Activated naive CD8-positive, alpha-beta T cell treated with anti-CD3 and anti-CD28 coated beads, Interleukin-2, amount 50 U/mL, for 24 hours (primary cell): ENCODE results near the gene KMT2E.

ENCODE experiments used
- ATAC-seq: fragments of 150-1000 bp; cut with Tn5 transposase; one replicate; pipeline ENCODE4 v1.10.0; 2021
- DNase-seq: peaks from one replicate; pipeline ENCODE4 v3.0.0; 2021
- H3K27ac Mint-ChIP-seq: one replicate; pipeline ENCODE4 v1.8.0; 2021; ENCODE audit warnings: mild to moderate bottlenecking, mixed read lengths
- H3K27me3 Mint-ChIP-seq: one replicate; pipeline ENCODE4 v1.8.0; 2021; ENCODE audit warnings: mixed read lengths
- H3K36me3 Mint-ChIP-seq: one replicate; pipeline ENCODE4 v1.8.0; 2021; ENCODE audit warnings: low read depth, mixed read lengths
- H3K4me1 Mint-ChIP-seq: one replicate; pipeline ENCODE4 v1.8.0; 2021; ENCODE audit warnings: mixed read lengths
- H3K4me3 Mint-ChIP-seq: one replicate; pipeline ENCODE4 v1.8.0; 2021; ENCODE audit warnings: mild to moderate bottlenecking, moderate library complexity, mixed read lengths
- H3K9me3 Mint-ChIP-seq: one replicate; pipeline ENCODE4 v1.8.0; 2021; ENCODE audit warnings: mixed read lengths

The KMT2E gene

GRCh38 chr7:104976966-104977636, 36.9 kb upstream of the KMT2E start:
- no peak overlapping the region for H3K4me3 Mint-ChIP-seq
- no peak for DNase-seq
- no peaks in the 10 kb centered on the region for H3K9me3 Mint-ChIP-seq
- H3K36me3 Mint-ChIP-seq, result peaks cover 1% of the 10 kb centered on the region
- ATAC-seq, result no peak
- no peaks in the 10 kb centered on the region for H3K27me3 Mint-ChIP-seq
- H3K27ac Mint-ChIP-seq, result no peak overlapping the region
- peaks cover 60% of the 10 kb centered on the region for H3K4me1 Mint-ChIP-seq

- Mint-ChIP-seq H3K27ac (no peak overlapping the region), H3K36me3 (peaks cover 4% of the 10 kb centered on the region), H3K27me3 (no peaks in the 10 kb centered on the region), H3K4me3 (no peak overlapping the region), H3K4me1 (peaks cover 71% of the 10 kb centered on the region), H3K9me3 (no peaks in the 10 kb centered on the region)
- DNase-seq (no peak), ATAC-seq (no peak)
Measured at GRCh38 chr7:104978460-104978859, 35.5 kb upstream of the KMT2E start.

GRCh38 chr7:104979167-104979841, 34.7 kb upstream of the KMT2E start:
- no peak for ATAC-seq
- Mint-ChIP-seq H3K9me3 (no peaks in the 10 kb centered on the region), H3K4me3 (no peak overlapping the region), H3K4me1 (peaks cover 66% of the 10 kb centered on the region), H3K36me3 (peaks cover 4% of the 10 kb centered on the region), H3K27me3 (no peaks in the 10 kb centered on the region), H3K27ac (no peak overlapping the region)
- no peak for DNase-seq

GRCh38 chr7:104980440-104980839, 33.6 kb upstream of the KMT2E start:
- H3K27me3 Mint-ChIP-seq, result no peaks in the 10 kb centered on the region
- H3K27ac Mint-ChIP-seq, result peak overlapping the region; percentile 60
- no peak overlapping the region for H3K4me3 Mint-ChIP-seq
- peaks cover 75% of the 10 kb centered on the region for H3K4me1 Mint-ChIP-seq
- H3K9me3 Mint-ChIP-seq, result no peaks in the 10 kb centered on the region
- peaks cover 4% of the 10 kb centered on the region for H3K36me3 Mint-ChIP-seq
- ATAC-seq (no peak), DNase-seq (no peak)

GRCh38 chr7:104980841-104981671, 32.9 kb upstream of the KMT2E start:
- ATAC-seq, result no peak
- no peaks in the 10 kb centered on the region for H3K9me3 Mint-ChIP-seq
- peaks cover 80% of the 10 kb centered on the region for H3K4me1 Mint-ChIP-seq
- H3K36me3 Mint-ChIP-seq, result peaks cover 7% of the 10 kb centered on the region
- no peak for DNase-seq
- H3K27me3 Mint-ChIP-seq, result no peaks in the 10 kb centered on the region
- H3K27ac Mint-ChIP-seq, result peak overlapping the region; percentile 60
- peak overlapping the region; percentile 91 for H3K4me3 Mint-ChIP-seq

GRCh38 chr7:104981672-104982037, 32.4 kb upstream of the KMT2E start:
- Mint-ChIP-seq H3K4me1 (peaks cover 85% of the 10 kb centered on the region), H3K27ac (peak overlapping the region; percentile 56), H3K9me3 (no peaks in the 10 kb centered on the region), H3K27me3 (no peaks in the 10 kb centered on the region), H3K4me3 (peak overlapping the region; percentile 91), H3K36me3 (peaks cover 8% of the 10 kb centered on the region)
- ATAC-seq (no peak), DNase-seq (no peak)

GRCh38 chr7:104982308-104983075, 31.5 kb upstream of the KMT2E start:
- DNase-seq (no peak), ATAC-seq (no peak)
- no peaks in the 10 kb centered on the region for H3K27me3 Mint-ChIP-seq
- H3K27ac Mint-ChIP-seq, result peak overlapping the region; percentile 98
- H3K4me1 Mint-ChIP-seq, result peaks cover 84% of the 10 kb centered on the region
- H3K36me3 Mint-ChIP-seq, result peaks cover 7% of the 10 kb centered on the region
- H3K9me3 Mint-ChIP-seq, result no peaks in the 10 kb centered on the region
- peak overlapping the region; percentile 91 for H3K4me3 Mint-ChIP-seq

GRCh38 chr7:104983076-104983577, 30.9 kb upstream of the KMT2E start:
- peaks cover 85% of the 10 kb centered on the region for H3K4me1 Mint-ChIP-seq
- peak overlapping the region; percentile 98 for H3K27ac Mint-ChIP-seq
- ATAC-seq (no peak), DNase-seq (no peak)
- H3K4me3 Mint-ChIP-seq, result peak overlapping the region; percentile 91
- H3K27me3 Mint-ChIP-seq, result no peaks in the 10 kb centered on the region
- peaks cover 12% of the 10 kb centered on the region for H3K36me3 Mint-ChIP-seq
- H3K9me3 Mint-ChIP-seq, result no peaks in the 10 kb centered on the region

- Mint-ChIP-seq H3K9me3 (no peaks in the 10 kb centered on the region), H3K27ac (peak overlapping the region; percentile 98), H3K36me3 (peaks cover 15% of the 10 kb centered on the region), H3K4me1 (peaks cover 88% of the 10 kb centered on the region), H3K27me3 (no peaks in the 10 kb centered on the region), H3K4me3 (peak overlapping the region; percentile 91)
- ATAC-seq (peak; percentile 92), DNase-seq (peak; percentile 86)
Measured at GRCh38 chr7:104983578-104984539, 30.1 kb upstream of the KMT2E start.

- ATAC-seq (no peak), DNase-seq (no peak)
- H3K9me3 Mint-ChIP-seq, result no peaks in the 10 kb centered on the region
- peaks cover 80% of the 10 kb centered on the region for H3K4me1 Mint-ChIP-seq
- H3K27ac Mint-ChIP-seq, result peak overlapping the region; percentile 98
- H3K4me3 Mint-ChIP-seq, result peak overlapping the region; percentile 91
- peaks cover 18% of the 10 kb centered on the region for H3K36me3 Mint-ChIP-seq
- H3K27me3 Mint-ChIP-seq, result no peaks in the 10 kb centered on the region
Measured at GRCh38 chr7:104984585-104985258, 29.3 kb upstream of the KMT2E start.

GRCh38 chr7:104985259-104985617, 28.8 kb upstream of the KMT2E start:
- H3K27me3 Mint-ChIP-seq, result no peaks in the 10 kb centered on the region
- ATAC-seq (no peak), DNase-seq (no peak)
- H3K4me3 Mint-ChIP-seq, result peak overlapping the region; percentile 91
- peak overlapping the region; percentile 98 for H3K27ac Mint-ChIP-seq
- peaks cover 75% of the 10 kb centered on the region for H3K4me1 Mint-ChIP-seq
- peaks cover 22% of the 10 kb centered on the region for H3K36me3 Mint-ChIP-seq
- H3K9me3 Mint-ChIP-seq, result no peaks in the 10 kb centered on the region

- ATAC-seq, result no peak
- Mint-ChIP-seq H3K27ac (peak overlapping the region; percentile 62), H3K4me1 (peaks cover 68% of the 10 kb centered on the region), H3K27me3 (no peaks in the 10 kb centered on the region), H3K9me3 (no peaks in the 10 kb centered on the region), H3K36me3 (peaks cover 28% of the 10 kb centered on the region), H3K4me3 (no peak overlapping the region)
- DNase-seq, result no peak
Measured at GRCh38 chr7:104986628-104987259, 27.3 kb upstream of the KMT2E start.
